ENCODE measurements around the gene SEC24C. TPM values are rescaled to one million over a fixed set of nuclear protein-coding genes. Genes with fewer than 3 reads are reported as not detected.
A peak's percentile ranks its signal among the peaks of the same experiment; 100 is the strongest.

Gene SEC24C
- total RNA-seq, 2 experiments from 2014 or later: 87.5 to 88.7 TPM

- H3K36me3 Mint-ChIP-seq (ENCODE audit: low read depth): peaks cover 76% of the 10 kb centered on the region
- intact Hi-C loops (cut with micrococcal nuclease): no loop called here
- no peak overlapping the region for H3K4me3 Mint-ChIP-seq
- ChIA-PET CTCF (interaction anchor here (0.6 to 2.5 kb wide), 9 partner anchors 11 to 53 kb away, joined by 3 to 25 read pairs (median 7); partner anchors contain the start of genes CHCHD1 and SEC24C), POLR2A (interaction anchor here (0.6 to 8.7 kb wide), 7 partner anchors 9 to 34 kb away, joined by 3 to 112 read pairs (median 3); partner anchors contain the start of genes CHCHD1, SEC24C and ZSWIM8)
- peak; percentile 76 for DNase-seq
- peak; percentile 34 for ATAC-seq
- H3K27ac Mint-ChIP-seq: peak overlapping the region; percentile 13
- peaks cover 28% of the 10 kb centered on the region for H3K4me1 Mint-ChIP-seq (ENCODE audit: low read depth)
- H3K27me3 Mint-ChIP-seq: no peaks in the 10 kb centered on the region
- peak; percentile 45 for TF ChIP-seq CTCF (IDR thresholded peaks at IDR 0.05)
- no peaks in the 10 kb centered on the region for H3K9me3 Mint-ChIP-seq
These were observed 24.7 kb downstream of the SEC24C start for GRCh38 chr10:73768881-73769280.

- no peak overlapping the region for H3K4me3 Mint-ChIP-seq
- TF ChIP-seq CTCF (IDR thresholded peaks at IDR 0.05): no peak
- no peaks in the 10 kb centered on the region for H3K27me3 Mint-ChIP-seq
- H3K9me3 Mint-ChIP-seq: no peaks in the 10 kb centered on the region
- H3K27ac Mint-ChIP-seq: peak overlapping the region; percentile 9
- intact Hi-C loops (cut with micrococcal nuclease): no loop called here
- no peak for DNase-seq
- peaks cover 79% of the 10 kb centered on the region for H3K36me3 Mint-ChIP-seq (ENCODE audit: low read depth)
- POLR2A ChIA-PET: interaction anchor here (0.6 to 8.7 kb wide), 8 partner anchors 10 to 396 kb away, joined by 3 to 112 read pairs (median 3); partner anchors contain the start of genes CHCHD1 and ZSWIM8
- no peak for ATAC-seq
- H3K4me1 Mint-ChIP-seq (ENCODE audit: low read depth): peaks cover 28% of the 10 kb centered on the region
- CTCF ChIA-PET: interaction anchor here (1.3 to 2.5 kb wide), 6 partner anchors 10 to 53 kb away, joined by 3 to 25 read pairs (median 11); partner anchors contain the start of genes CHCHD1 and SEC24C
These were observed 25.2 kb downstream of the SEC24C start for GRCh38 chr10:73769396-73769795.

GRCh38 chr10:73771722-73772280 is 27.6 kb downstream of the SEC24C start:
- ChIA-PET POLR2A (interaction anchor here (0.8 to 8.7 kb wide), 13 partner anchors 9 to 103 kb away, joined by 3 to 112 read pairs (median 6); partner anchors contain the start of genes CAMK2G, CHCHD1, SEC24C and ZSWIM8), CTCF (interaction anchor here (0.7 to 3.1 kb wide), 6 partner anchors 9 to 108 kb away, joined by 3 to 30 read pairs (median 8); partner anchors contain the start of genes CHCHD1 and ZSWIM8)
- peaks cover 77% of the 10 kb centered on the region for H3K36me3 Mint-ChIP-seq (ENCODE audit: low read depth)
- peak; percentile 61 for ATAC-seq
- peak overlapping the region; percentile 95 for H3K27ac Mint-ChIP-seq
- H3K27me3 Mint-ChIP-seq: no peaks in the 10 kb centered on the region
- H3K9me3 Mint-ChIP-seq: no peaks in the 10 kb centered on the region
- H3K4me1 Mint-ChIP-seq (ENCODE audit: low read depth): peaks cover 38% of the 10 kb centered on the region
- peak overlapping the region; percentile 89 for H3K4me3 Mint-ChIP-seq
- peak; percentile 82 for DNase-seq
- no peak for TF ChIP-seq CTCF (IDR thresholded peaks at IDR 0.05)
- intact Hi-C loops (cut with micrococcal nuclease): no loop called here

DNA sequence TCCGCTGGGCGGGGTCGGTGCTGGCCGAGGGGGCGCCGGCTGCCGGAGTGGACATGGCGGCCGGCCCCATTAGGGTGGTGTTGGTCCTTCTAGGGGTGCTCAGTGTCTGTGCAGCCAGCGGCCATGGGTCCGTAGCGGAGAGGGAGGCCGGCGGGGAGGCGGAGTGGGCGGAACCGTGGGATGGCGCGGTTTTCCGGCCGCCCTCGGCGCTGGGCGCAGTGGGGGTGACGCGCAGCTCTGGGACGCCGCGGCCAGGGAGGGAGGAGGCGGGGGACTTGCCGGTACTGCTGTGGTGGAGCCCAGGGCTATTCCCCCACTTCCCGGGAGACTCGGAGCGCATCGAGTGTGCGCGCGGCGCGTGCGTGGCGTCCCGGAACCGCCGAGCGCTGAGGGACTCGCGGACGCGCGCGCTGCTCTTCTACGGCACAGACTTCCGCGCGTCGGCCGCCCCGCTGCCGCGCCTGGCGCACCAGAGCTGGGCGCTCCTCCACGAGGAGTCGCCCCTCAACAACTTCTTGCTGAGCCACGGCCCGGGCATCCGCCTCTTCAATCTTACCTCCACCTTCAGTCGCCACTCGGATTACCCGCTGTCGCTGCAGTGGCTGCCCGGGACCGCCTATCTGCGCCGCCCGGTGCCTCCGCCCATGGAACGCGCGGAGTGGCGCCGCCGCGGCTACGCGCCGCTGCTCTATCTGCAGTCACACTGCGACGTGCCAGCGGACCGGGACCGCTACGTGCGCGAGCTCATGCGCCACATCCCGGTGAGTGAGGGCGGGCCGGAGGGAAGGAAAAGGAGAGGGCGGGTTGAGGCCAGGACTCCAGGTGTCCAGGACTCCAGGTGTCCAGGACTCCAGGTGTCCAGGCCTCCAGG is 28.3 kb downstream of the SEC24C start:
- peaks cover 38% of the 10 kb centered on the region for H3K4me1 Mint-ChIP-seq (ENCODE audit: low read depth)
- DNase-seq: peak; percentile 84
- no peak for TF ChIP-seq CTCF (IDR thresholded peaks at IDR 0.05)

More for the DNA sequence above, 28.3 kb downstream of the SEC24C start:
- Mint-ChIP-seq H3K36me3 (ENCODE audit: low read depth) (peaks cover 80% of the 10 kb centered on the region), H3K9me3 (no peaks in the 10 kb centered on the region), H3K27ac (peak overlapping the region; percentile 95), H3K27me3 (no peaks in the 10 kb centered on the region), H3K4me3 (peak overlapping the region; percentile 89)
- intact Hi-C loops (cut with micrococcal nuclease): no loop called here
- ATAC-seq: peak; percentile 75
- ChIA-PET CTCF (interaction anchor here (0.7 to 3.1 kb wide), 8 partner anchors 10 to 107 kb away, joined by 3 to 30 read pairs (median 5); partner anchors contain the start of genes CHCHD1 and ZSWIM8), POLR2A (interaction anchor here (0.6 to 8.7 kb wide), 16 partner anchors 10 to 721 kb away, joined by 3 to 112 read pairs (median 4); partner anchors contain the start of genes CAMK2G, CHCHD1, PPP3CB and SEC24C)
